LHCN-M2 (cell line): Measurements from ENCODE around the gene FAT4. TPM values are rescaled to one million over a fixed set of nuclear protein-coding genes. Genes with fewer than 3 reads are reported as not detected.

Experiments
- DNase-seq: peaks from one replicate; pipeline ENCODE4 v3.0.0-alpha.2; 2012; ENCODE audit warnings: low read depth
- polyA plus RNA-seq: library from polyadenylated mRNA; unstranded; fragments of >200 nt; gene quantifications from one replicate; pipeline ENCODE4 v1.2.1, GENCODE V29; 2012; ENCODE audit warnings: missing spikeins
- total RNA-seq: library from RNA; depleted of rRNA; stranded (reverse); fragments of >200 nt; gene quantifications from 2 replicates; pipeline ENCODE4 v1.2.3, GENCODE V29; 2014; rRNA removed

The FAT4 gene
- total RNA-seq = 12.1 TPM in 2 replicates
- polyA plus RNA-seq = 2.6 TPM

DNA sequence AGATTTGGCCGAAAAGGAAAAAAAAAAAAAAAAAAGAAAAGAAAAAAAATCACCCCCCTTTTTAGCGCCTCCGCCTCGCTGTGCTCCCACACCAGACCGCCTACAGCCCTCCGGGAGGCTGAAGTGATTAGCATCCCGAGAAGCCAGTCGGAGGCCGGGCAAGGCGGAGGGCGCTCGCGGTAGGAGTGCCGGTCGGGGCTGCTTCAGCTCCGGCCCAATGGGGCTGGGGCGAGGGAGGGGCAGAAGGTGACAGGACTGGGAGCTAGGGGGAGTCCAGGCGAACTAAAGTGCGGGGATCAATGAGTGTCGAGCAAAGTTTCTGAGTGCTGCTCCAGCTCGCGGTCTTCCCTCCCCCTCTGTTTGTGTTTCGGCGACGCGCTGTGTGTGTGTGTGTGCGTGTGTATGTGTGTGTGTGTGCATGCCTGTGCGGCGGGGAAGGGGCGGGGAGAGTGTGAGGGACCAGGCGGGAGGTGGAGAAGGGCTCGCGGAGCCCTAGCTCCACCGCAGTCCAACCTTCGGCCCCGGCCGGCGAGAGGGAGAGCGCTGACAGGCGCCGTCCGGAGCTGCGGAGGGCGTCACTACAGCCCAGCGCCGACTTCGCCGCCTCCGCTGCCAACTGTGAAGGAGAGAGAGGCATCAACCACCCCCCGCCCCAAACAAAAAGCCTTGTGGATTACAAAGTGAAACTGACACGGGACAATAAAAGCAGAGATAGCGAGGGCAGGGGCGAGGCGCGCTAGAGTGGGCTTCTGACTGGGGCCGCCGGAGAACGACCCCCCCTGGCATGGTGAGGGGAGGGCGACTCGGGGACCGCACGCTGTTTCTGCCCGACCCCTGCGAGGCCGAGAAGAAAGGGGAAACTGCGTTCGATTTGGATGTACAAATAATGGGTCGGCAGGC is at the start of gene FAT4:
Gene FAT4, plus strand, starts transcription at position 280 of the 900 bp plus-strand sequence. CDS start 1,457 bp downstream, outside the sequence.
- peak; percentile 97 for DNase-seq

GRCh38 chr4:125265846-125266245 is 48.9 kb upstream of the FAT4 start:
- no peak for DNase-seq

GRCh38 chr4:125266901-125267604 is 47.7 kb upstream of the FAT4 start:
- peak; percentile 84 for DNase-seq

GRCh38 chr4:125267630-125268029 is 47.1 kb upstream of the FAT4 start:
- DNase-seq = no peak

DNA sequence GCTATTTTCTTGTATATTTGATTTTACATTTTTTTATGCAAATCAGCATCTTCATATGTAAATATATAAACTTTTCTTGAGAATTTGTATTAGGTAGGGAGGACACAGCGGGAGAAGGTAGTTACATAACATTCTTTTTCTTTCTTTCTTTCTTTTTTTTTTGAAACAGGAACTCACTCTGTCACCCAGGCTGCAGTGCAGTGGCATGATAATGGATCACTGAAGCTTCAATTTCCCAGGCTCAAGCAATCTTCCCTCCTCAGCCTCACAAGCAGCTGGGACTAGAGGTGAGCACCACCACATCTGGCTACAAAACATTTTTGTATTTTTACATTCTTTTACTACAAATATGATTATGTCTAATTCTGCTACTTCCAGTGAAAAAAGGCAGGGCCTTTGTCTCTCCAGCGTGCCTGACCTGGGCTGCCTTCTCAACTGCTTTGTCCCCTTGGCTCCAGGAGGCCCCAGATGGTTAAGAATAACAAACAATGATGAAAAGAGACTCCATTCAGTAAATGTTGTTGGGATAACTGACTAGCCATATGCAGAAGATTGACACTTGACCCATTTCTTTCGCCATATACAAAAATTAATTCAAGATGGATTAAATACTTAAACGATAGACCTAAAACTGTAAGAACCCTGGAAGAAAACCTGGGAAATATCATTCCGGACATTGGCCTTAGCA is 46.5 kb upstream of the FAT4 start:
- no peak for DNase-seq

- DNase-seq = no peak
Measured at GRCh38 chr4:125276811-125277210, 37.9 kb upstream of the FAT4 start.

DNA sequence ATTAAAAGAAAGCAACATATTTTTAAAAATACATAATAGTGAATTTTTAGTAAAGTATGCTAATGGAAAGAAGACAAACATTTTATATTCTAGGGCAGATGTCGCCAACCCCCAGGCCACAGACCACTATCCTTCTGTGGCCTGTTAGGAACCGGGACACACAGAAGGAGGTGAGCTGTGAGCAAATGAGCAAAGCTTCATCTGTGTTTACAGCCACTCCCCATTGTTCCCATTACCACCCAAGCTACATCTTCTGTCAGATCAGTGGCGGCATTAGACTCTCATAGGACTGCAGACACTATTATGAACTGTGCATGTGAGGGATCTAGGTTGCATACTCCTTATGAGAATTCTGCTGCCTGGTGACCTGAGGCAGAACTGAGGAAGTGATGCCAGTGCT is 37.0 kb upstream of the FAT4 start:
- DNase-seq = no peak

- DNase-seq = no peak
Measured at GRCh38 chr4:125280892-125281403, 33.8 kb upstream of the FAT4 start.

- DNase-seq = peak; percentile 34
Measured at GRCh38 chr4:125283707-125284279, 31.0 kb upstream of the FAT4 start.

DNA sequence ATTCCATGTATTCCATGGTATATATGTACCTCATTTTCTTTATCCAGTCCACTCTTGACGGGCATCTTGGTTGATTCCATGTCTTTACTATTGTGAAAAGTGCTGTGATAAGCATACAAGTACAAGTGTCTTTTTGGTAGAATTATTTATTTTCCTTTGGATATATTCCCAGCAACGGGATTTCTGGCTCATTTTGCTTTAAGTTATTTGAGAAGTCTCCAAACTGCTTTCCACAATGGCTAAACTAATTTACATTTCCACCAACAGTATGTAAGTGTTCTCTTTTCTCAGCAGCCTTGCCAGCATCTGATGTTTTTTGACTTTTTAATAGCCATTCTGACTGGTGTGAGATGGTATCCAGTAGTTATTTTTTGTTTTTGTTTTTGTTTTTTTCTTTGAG is 17.6 kb upstream of the FAT4 start:
- no peak for DNase-seq

DNA sequence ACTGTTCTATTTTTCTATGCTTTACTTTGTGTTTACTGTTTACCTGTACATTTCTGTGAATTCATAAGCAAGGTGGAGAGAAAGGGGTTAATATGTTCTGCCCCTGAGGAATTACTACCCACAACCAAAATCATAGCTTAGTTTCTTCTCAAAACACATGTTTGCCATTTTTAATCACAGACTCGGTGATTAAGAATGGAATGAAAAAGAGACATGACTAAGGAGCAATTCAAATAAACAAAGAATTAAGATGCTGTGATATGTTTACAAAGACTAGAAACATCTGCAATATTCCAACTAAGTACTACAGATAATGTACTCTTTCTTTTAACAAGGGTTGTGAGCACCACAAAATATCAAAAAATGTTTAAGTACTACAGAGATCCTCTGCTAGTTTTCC is 11.7 kb upstream of the FAT4 start:
- peak; percentile 22 for DNase-seq

DNA sequence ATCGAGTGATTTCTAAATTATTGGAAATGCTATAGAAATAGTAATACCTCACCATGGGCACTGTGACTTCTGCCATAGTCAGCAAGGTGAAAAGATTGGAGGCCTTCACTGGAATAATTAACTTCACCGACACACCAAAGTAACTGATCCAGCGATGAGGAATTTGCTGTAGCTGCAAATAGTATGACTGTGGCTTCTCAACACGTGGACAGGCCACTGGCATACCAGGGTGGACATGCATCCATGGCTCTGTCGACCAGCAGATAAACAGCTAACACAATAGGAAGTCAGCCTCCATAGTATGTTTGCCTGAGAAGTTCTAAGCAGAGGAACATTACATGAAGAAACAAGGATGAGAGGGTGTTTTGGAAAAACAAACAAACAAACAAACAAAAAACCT is 10.9 kb upstream of the FAT4 start:
- DNase-seq = no peak

GRCh38 chr4:125306112-125306511 is 8.6 kb upstream of the FAT4 start:
- no peak for DNase-seq

DNA sequence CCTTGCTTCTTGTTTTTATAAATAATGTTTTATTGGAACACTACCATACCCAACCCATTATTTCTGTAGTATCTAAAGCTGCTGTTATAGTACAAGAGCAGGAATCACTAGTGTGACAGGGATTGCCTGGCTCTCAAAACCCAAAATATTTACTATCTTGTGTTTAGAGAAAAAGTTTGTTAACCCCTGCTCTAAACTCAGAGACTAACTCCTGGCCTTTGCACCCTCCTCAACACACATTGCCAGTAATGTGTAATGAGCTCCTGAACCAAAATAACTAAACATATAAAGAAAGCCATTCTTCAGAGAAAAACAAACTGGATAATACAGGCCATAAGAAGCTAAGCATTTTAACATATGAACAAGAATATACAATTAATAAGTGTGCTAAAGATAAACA is 8.2 kb upstream of the FAT4 start:
- DNase-seq = no peak

DNA sequence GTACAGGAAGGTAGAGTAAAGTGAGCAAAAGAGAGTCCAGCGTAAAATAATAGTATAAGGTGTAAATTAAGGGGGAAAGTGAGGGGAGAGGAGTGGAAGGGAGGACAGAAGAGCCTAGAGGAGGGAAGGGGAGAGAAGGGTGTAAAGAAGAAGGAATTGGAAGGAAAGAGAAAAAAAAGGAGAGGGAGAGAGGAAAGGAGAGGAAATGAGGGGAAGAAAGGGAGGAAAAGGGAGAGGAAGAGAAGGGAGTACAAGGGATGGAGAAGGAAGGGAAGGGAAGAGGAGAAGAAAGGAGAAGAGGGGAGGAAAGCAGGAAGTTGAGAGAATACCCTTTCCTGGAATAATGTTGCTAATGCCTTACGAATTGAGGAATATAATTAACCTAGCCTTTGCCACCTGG is 3.3 kb upstream of the FAT4 start:
- DNase-seq = no peak

- peak; percentile 92 for DNase-seq
Measured at GRCh38 chr4:125313497-125313896, 1.3 kb upstream of the FAT4 start.

DNA sequence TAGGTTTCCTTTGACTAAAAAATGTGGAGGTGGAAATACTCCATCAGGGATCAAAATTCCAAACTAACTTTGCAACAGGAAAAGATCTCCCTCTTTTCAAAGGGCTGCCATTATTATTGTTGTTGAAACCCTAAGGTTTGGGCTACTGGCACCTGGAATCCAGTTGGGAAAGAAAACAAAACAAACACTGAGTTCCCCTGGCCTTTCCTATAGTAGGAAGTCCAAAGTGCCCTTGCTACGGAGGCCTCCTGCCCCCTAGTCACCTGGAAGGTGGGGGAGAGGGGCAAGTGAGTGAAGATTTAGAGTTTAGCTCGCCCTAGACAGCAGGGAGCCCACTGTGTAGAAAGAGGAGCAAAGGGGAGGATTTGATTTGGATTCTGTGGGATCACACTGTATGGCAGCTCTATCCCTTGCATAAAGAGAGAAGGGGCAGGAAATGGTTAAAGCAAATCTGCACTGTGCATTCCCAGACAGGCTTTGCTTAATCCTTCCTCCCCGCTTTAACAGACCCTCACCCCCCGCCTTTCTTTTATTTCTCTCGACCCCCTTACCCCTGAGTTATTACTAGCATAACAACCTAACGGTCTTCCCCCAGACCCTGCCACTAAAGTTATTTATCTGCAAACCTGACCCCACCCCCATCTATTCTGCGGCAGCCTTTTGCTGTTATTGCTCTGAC is 627 bp upstream of the FAT4 start:
- DNase-seq = no peak

DNA sequence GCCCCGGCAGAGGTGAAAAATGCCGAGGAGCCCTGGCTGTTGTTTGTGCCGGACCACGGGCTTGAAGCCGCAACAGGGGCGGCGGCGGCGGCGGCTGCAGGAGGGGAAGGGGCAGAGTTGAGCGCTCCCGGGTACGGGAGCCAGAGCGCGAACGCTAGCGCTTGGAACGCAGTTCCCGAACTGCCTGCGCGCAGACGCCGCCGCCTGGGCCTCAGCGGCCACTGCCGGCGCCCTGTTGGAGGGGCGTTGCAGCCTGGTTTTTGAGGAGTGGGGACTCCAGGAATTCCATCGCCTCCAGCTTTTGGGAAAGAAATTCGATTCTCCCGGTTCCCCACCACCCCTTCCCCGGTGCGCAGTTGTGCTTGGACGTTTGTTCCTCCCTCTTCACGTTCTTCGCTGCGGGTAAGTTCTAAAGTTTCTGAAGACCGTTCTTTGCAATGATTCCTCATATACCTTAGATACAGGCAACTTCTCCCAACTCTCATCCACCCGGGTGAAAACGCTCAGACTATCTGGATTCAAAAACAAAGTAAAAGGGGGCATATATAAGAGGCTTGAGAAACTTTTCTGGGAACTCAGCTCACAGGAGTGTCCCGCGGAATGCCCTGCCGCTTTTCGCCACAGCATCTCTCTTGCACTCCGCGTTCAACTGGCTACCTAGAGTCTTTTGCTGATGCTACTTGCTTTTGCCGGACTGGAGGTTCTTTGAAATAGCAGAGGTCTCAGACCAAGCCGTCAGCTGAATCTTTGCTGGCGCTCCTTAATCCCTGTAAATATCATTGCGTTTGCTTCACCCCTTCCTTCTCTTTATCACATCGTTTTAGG is 1.0 kb downstream of the FAT4 start:
- peak; percentile 54 for DNase-seq

DNA sequence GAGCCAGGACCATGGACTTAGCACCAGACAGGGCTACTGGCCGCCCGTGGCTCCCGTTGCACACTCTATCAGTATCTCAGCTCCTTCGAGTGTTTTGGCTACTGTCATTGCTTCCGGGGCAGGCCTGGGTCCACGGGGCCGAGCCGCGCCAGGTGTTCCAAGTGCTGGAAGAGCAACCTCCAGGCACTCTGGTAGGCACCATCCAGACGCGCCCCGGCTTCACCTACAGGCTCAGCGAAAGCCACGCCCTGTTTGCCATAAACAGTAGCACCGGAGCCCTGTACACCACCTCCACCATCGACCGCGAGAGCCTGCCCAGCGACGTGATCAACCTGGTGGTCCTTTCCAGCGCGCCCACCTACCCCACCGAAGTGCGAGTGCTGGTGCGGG is 1.6 kb downstream of the FAT4 start:
- no peak for DNase-seq
